Kidney capillary endothelial cell (primary cell): ENCODE measurements around the gene B4GALNT4.
"Not testable (repeated sequence)": the region's sequence is repeated elsewhere in the genome, so short reads cannot be mapped to it uniquely, and the experiment has no call there.

Experiments used
- DNase-seq: peaks from one replicate; pipeline ENCODE4 v3.0.0-alpha.2; 2018; ENCODE audit warnings: low spot score

B4GALNT4 gene

GRCh38 chr11:358129-358800, 11.0 kb upstream of the B4GALNT4 start:
- DNase-seq: no peak

- DNase-seq: no peak
These were observed 10.1 kb upstream of the B4GALNT4 start for GRCh38 chr11:359181-359714.

GRCh38 chr11:360326-361280, 8.7 kb upstream of the B4GALNT4 start:
- DNase-seq: no peak

GRCh38 chr11:362642-363442, 6.5 kb upstream of the B4GALNT4 start:
- DNase-seq: no peak

- not testable (repeated sequence) for DNase-seq
These were observed 5.9 kb upstream of the B4GALNT4 start for GRCh38 chr11:363443-363805.

- DNase-seq: no peak
These were observed 5.1 kb upstream of the B4GALNT4 start for GRCh38 chr11:363948-364761.

GRCh38 chr11:364991-365725, 4.1 kb upstream of the B4GALNT4 start:
- DNase-seq: no peak

GRCh38 chr11:365831-366230, 3.5 kb upstream of the B4GALNT4 start:
- DNase-seq: no peak

GRCh38 chr11:367956-368413, 1.3 kb upstream of the B4GALNT4 start:
- no peak for DNase-seq

GRCh38 chr11:368414-369335, 624 bp upstream of the B4GALNT4 start:
- peak; percentile 10 for DNase-seq

GRCh38 chr11:370070-370941, 1.0 kb downstream of the B4GALNT4 start:
- no peak for DNase-seq

- no peak for DNase-seq
These were observed 1.8 kb downstream of the B4GALNT4 start for GRCh38 chr11:371051-371450.

- DNase-seq: no peak
These were observed 2.7 kb downstream of the B4GALNT4 start for GRCh38 chr11:371716-372590.

- no peak for DNase-seq
These were observed 3.8 kb downstream of the B4GALNT4 start for GRCh38 chr11:372809-373715.

GRCh38 chr11:373716-374551, 4.6 kb downstream of the B4GALNT4 start:
- DNase-seq: no peak
